ENCODE results near the gene NFASC. TPM values are rescaled to one million over a fixed set of nuclear protein-coding genes. Genes with fewer than 3 reads are reported as not detected.

The NFASC gene
- total and polyA plus RNA-seq, 2 experiments from 2014 or later, result 46.3 to 54.7 TPM

DNA sequence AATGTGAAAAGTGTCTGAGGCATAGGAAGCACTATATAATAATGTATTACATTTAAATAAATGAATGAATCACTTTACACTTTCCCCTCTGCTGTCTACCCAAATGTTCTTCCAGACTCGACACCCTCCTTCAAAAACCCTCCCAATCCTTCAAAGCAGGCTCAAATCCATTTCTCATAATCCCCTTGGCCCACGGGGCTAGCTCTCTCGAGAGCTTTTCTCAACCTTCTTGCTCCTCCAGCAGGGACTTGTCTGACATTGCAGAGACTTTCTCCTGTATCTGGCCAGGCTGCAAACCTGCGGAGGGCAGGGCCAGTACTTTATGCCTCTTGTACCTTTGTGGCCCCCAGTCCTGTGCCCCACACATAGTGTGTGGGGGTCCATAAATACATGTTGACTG lies 158.3 kb downstream of the NFASC start:
- Histone ChIP-seq H3K9me3 (ENCODE audit: low read depth) (no peaks in the 10 kb centered on the region), H2AFZ (no peak overlapping the region), H3K4me3 (no peak overlapping the region), H3K27ac (no peak overlapping the region), H3K4me1 (ENCODE audit: insufficient read depth) (no peaks in the 10 kb centered on the region), H3K9me2 (ENCODE audit: insufficient read depth) (no peaks in the 10 kb centered on the region), H3F3A (ENCODE audit: insufficient read depth) (no peaks in the 10 kb centered on the region), H3K27me3 (replicated peaks; ENCODE audit: insufficient read depth) (peaks cover 37% of the 10 kb centered on the region), H4K20me1 (ENCODE audit: insufficient read depth) (no peaks in the 10 kb centered on the region), H3K79me2 (ENCODE audit: insufficient read depth) (no peaks in the 10 kb centered on the region), H3K9ac (no peak overlapping the region), H3K4me2 (ENCODE audit: unreplicated experiment) (no peak overlapping the region), H3K36me3 (ENCODE audit: low read depth) (no peaks in the 10 kb centered on the region)
- DNase-seq, result no peak
- TF ChIP-seq EZH2 (IDR thresholded peaks at IDR 0.05; ENCODE audit: insufficient read depth, poor library complexity, severe bottlenecking) (no peak), EZH2phosphoT487 (IDR thresholded peaks at IDR 0.05; ENCODE audit: insufficient read depth, low read depth) (no peak)
- WGBS, 2 experiments (ENCODE audit: low coverage in 1 of 2, low lambda C conversion rate in 2 of 2, missing lambda C conversion rate in 2 of 2), result 51 to 52% methylated on average over 4 of the region's 4 CpGs
- in situ Hi-C loops (cut with MboI), result no loop called here

GRCh38 chr1:205030241-205030640 lies 159.6 kb downstream of the NFASC start:
- Histone ChIP-seq H3F3A (ENCODE audit: insufficient read depth) (no peaks in the 10 kb centered on the region), H3K9ac (no peak overlapping the region), H3K9me3 (ENCODE audit: low read depth) (no peaks in the 10 kb centered on the region), H4K20me1 (ENCODE audit: insufficient read depth) (no peaks in the 10 kb centered on the region), H3K79me2 (ENCODE audit: insufficient read depth) (no peaks in the 10 kb centered on the region), H3K27me3 (replicated peaks; ENCODE audit: insufficient read depth) (peaks cover 40% of the 10 kb centered on the region), H2AFZ (no peak overlapping the region), H3K4me1 (ENCODE audit: insufficient read depth) (no peaks in the 10 kb centered on the region), H3K27ac (no peak overlapping the region), H3K9me2 (ENCODE audit: insufficient read depth) (no peaks in the 10 kb centered on the region), H3K4me2 (ENCODE audit: unreplicated experiment) (no peak overlapping the region), H3K4me3 (no peak overlapping the region), H3K36me3 (ENCODE audit: low read depth) (no peaks in the 10 kb centered on the region)
- 22 to 27% methylated on average over 6 of the region's 6 CpGs for WGBS, 2 experiments (ENCODE audit: low coverage in 1 of 2, low lambda C conversion rate in 2 of 2, missing lambda C conversion rate in 2 of 2)
- DNase-seq, result no peak
- TF ChIP-seq EZH2 (IDR thresholded peaks at IDR 0.05; ENCODE audit: insufficient read depth, poor library complexity, severe bottlenecking) (no peak), EZH2phosphoT487 (IDR thresholded peaks at IDR 0.05; ENCODE audit: insufficient read depth, low read depth) (no peak)
- in situ Hi-C loops (cut with MboI), result no loop called here

- no peak overlapping the region for H3K4me2 ChIP-seq (ENCODE audit: unreplicated experiment)
- H3K36me3 ChIP-seq (ENCODE audit: low read depth), result no peaks in the 10 kb centered on the region
- no peak overlapping the region for H3K27ac ChIP-seq
- no peaks in the 10 kb centered on the region for H4K20me1 ChIP-seq (ENCODE audit: insufficient read depth)
- peaks cover 40% of the 10 kb centered on the region for H3K27me3 ChIP-seq (replicated peaks; ENCODE audit: insufficient read depth)
- H2AFZ ChIP-seq, result no peak overlapping the region
- H3K9me2 ChIP-seq (ENCODE audit: insufficient read depth), result no peaks in the 10 kb centered on the region
- H3K9ac ChIP-seq, result no peak overlapping the region
- H3K79me2 ChIP-seq (ENCODE audit: insufficient read depth), result no peaks in the 10 kb centered on the region
- H3K9me3 ChIP-seq (ENCODE audit: low read depth), result no peaks in the 10 kb centered on the region
- no peak for TF ChIP-seq EZH2 (IDR thresholded peaks at IDR 0.05; ENCODE audit: insufficient read depth, poor library complexity, severe bottlenecking)
- no peak for TF ChIP-seq EZH2phosphoT487 (IDR thresholded peaks at IDR 0.05; ENCODE audit: insufficient read depth, low read depth)
- no peak overlapping the region for H3K4me3 ChIP-seq
- no peak for DNase-seq
- no peaks in the 10 kb centered on the region for H3K4me1 ChIP-seq (ENCODE audit: insufficient read depth)
- WGBS, 2 experiments (ENCODE audit: low coverage in 1 of 2, low lambda C conversion rate in 2 of 2, missing lambda C conversion rate in 2 of 2), result 51 to 55% methylated on average over 11 of the region's 11 CpGs
- in situ Hi-C loops (cut with MboI), result no loop called here
- no peaks in the 10 kb centered on the region for H3F3A ChIP-seq (ENCODE audit: insufficient read depth)
Measured at GRCh38 chr1:205030896-205031295, 160.2 kb downstream of the NFASC start.

GRCh38 chr1:205032508-205032907 lies 161.8 kb downstream of the NFASC start:
- no peaks in the 10 kb centered on the region for H3K9me3 ChIP-seq (ENCODE audit: low read depth)
- H3K9ac ChIP-seq, result no peak overlapping the region
- in situ Hi-C loops (cut with MboI), result no loop called here
- no peaks in the 10 kb centered on the region for H3F3A ChIP-seq (ENCODE audit: insufficient read depth)
- H3K36me3 ChIP-seq (ENCODE audit: low read depth), result no peaks in the 10 kb centered on the region
- H2AFZ ChIP-seq, result no peak overlapping the region
- H3K9me2 ChIP-seq (ENCODE audit: insufficient read depth), result no peaks in the 10 kb centered on the region
- H3K4me1 ChIP-seq (ENCODE audit: insufficient read depth), result no peaks in the 10 kb centered on the region
- 68 to 71% methylated on average over 7 of the region's 7 CpGs for WGBS, 2 experiments (ENCODE audit: low coverage in 1 of 2, low lambda C conversion rate in 2 of 2, missing lambda C conversion rate in 2 of 2)
- TF ChIP-seq EZH2phosphoT487 (IDR thresholded peaks at IDR 0.05; ENCODE audit: insufficient read depth, low read depth) (no peak), EZH2 (IDR thresholded peaks at IDR 0.05; ENCODE audit: insufficient read depth, poor library complexity, severe bottlenecking) (no peak)
- H3K27ac ChIP-seq, result no peak overlapping the region
- H3K4me2 ChIP-seq (ENCODE audit: unreplicated experiment), result no peak overlapping the region
- no peaks in the 10 kb centered on the region for H4K20me1 ChIP-seq (ENCODE audit: insufficient read depth)
- DNase-seq, result no peak
- no peak overlapping the region for H3K4me3 ChIP-seq
- H3K27me3 ChIP-seq (replicated peaks; ENCODE audit: insufficient read depth), result peaks cover 39% of the 10 kb centered on the region
- no peaks in the 10 kb centered on the region for H3K79me2 ChIP-seq (ENCODE audit: insufficient read depth)

DNA sequence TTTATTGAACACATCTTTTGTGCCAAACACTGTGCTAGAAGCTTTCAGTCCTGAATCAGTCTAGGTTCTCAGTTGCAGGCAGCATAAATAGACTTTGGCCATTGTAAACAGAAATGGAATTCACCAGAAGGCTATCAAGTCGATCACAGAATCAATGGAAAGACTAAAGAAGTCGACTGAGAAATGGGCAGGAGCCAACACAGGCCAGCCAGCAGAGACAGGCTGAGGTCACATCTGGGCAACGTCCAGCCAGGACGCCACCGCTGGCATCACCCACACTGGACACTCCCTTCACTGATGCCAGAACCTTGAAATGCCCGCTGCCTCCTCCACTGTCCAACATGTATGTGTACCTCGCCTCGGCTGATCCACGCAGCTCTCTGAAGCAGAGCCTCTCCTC lies 166.9 kb downstream of the NFASC start:
- Histone ChIP-seq H3K27me3 (replicated peaks; ENCODE audit: insufficient read depth) (peaks cover 58% of the 10 kb centered on the region), H3K36me3 (ENCODE audit: low read depth) (no peaks in the 10 kb centered on the region), H3K9ac (no peak overlapping the region), H3F3A (ENCODE audit: insufficient read depth) (no peaks in the 10 kb centered on the region), H3K9me2 (ENCODE audit: insufficient read depth) (no peaks in the 10 kb centered on the region), H3K4me2 (ENCODE audit: unreplicated experiment) (no peak overlapping the region), H3K79me2 (ENCODE audit: insufficient read depth) (no peaks in the 10 kb centered on the region), H2AFZ (no peak overlapping the region), H3K27ac (no peak overlapping the region), H3K4me3 (no peak overlapping the region), H3K9me3 (ENCODE audit: low read depth) (no peaks in the 10 kb centered on the region), H3K4me1 (ENCODE audit: insufficient read depth) (no peaks in the 10 kb centered on the region), H4K20me1 (ENCODE audit: insufficient read depth) (no peaks in the 10 kb centered on the region)
- DNase-seq, result no peak
- 56 to 61% methylated on average over 9 of the region's 9 CpGs for WGBS, 2 experiments (ENCODE audit: low coverage in 1 of 2, low lambda C conversion rate in 2 of 2, missing lambda C conversion rate in 2 of 2)
- TF ChIP-seq EZH2 (IDR thresholded peaks at IDR 0.05; ENCODE audit: insufficient read depth, poor library complexity, severe bottlenecking) (no peak), EZH2phosphoT487 (IDR thresholded peaks at IDR 0.05; ENCODE audit: insufficient read depth, low read depth) (no peak)
- in situ Hi-C loops (cut with MboI), result no loop called here

All from GM23248 (cell line).